Left ventricle myocardium inferior (tissue), 1 donor: Measurements from ENCODE around the gene MAGEA9. TPM values are rescaled to one million over a fixed set of nuclear protein-coding genes. Genes with fewer than 3 reads are reported as not detected.
"Not testable (repeated sequence)": the region's sequence is repeated elsewhere in the genome, so short reads cannot be mapped to it uniquely, and the experiment has no call there.

Source experiments
- DNase-seq: peaks from one replicate; pipeline ENCODE4 v3.0.0-alpha.2; 2020
- H3K27ac ChIP-seq: fragments of 200-600 bp; replicated peaks from 2 replicates; pipeline ENCODE4 v1.8.0; 2021
- H3K27me3 ChIP-seq: fragments of 200-600 bp; 2 replicates; pipeline ENCODE4 v1.8.0; 2021; ENCODE audit warnings: low read depth
- H3K36me3 ChIP-seq: fragments of 200-600 bp; 2 replicates; pipeline ENCODE4 v1.8.0; 2021
- H3K4me1 ChIP-seq: fragments of 200-600 bp; 2 replicates; pipeline ENCODE4 v1.8.0; 2021
- H3K4me3 ChIP-seq: fragments of 200-600 bp; 2 replicates; pipeline ENCODE4 v1.8.0; 2021; ENCODE audit warnings: mild to moderate bottlenecking, moderate library complexity
- H3K9me3 ChIP-seq: fragments of 200-600 bp; replicated peaks from 2 replicates; pipeline ENCODE4 v1.8.0; 2021
- CTCF ChIP-seq: fragments of 200-600 bp; IDR thresholded peaks from 2 replicates; pipeline ENCODE4 v1.8.0; 2021; ENCODE audit warnings: antibody characterized with exemption, mild to moderate bottlenecking, borderline replicate concordance
- intact Hi-C: fragments of 100-400 bp; cut with micrococcal nuclease; formaldehyde crosslinking; loops from one replicate; pipeline ENCODE4 v1.11.0; 2022
- total RNA-seq: library from RNA; stranded (reverse); fragmentation: NEBNext Ultra II Directional; extraction: Animal tissue kit (Norgen Biotek cat#: 25700); gene quantifications from one replicate; pipeline ENCODE4 v1.2.1, GENCODE V29; 2021
- donor health status: DM: no; HTN: yes; CAD: no; lungs with severe emphysema.

Gene MAGEA9
- total RNA-seq, 1 donor from 2014 or later, result not detected

- no peaks in the 10 kb centered on the region for H3K4me1 ChIP-seq
- H3K4me3 ChIP-seq, result peak overlapping the region; percentile 44
- intact Hi-C loops, result no loop called here
- H3K27me3 ChIP-seq, result peaks cover 2% of the 10 kb centered on the region
- no peak for DNase-seq
- no peak overlapping the region for H3K27ac ChIP-seq
- no peaks in the 10 kb centered on the region for H3K36me3 ChIP-seq
- H3K9me3 ChIP-seq, result no peaks in the 10 kb centered on the region
- no peak for TF ChIP-seq CTCF
These were observed 48.6 kb downstream of the MAGEA9 start for GRCh38 chrX:149830192-149830873.

GRCh38 chrX:149831473-149831872, 49.7 kb downstream of the MAGEA9 start:
- intact Hi-C loops, result no loop called here
- DNase-seq, result no peak
- H3K4me3 ChIP-seq, result no peak overlapping the region
- no peaks in the 10 kb centered on the region for H3K4me1 ChIP-seq
- no peaks in the 10 kb centered on the region for H3K36me3 ChIP-seq
- H3K9me3 ChIP-seq, result no peaks in the 10 kb centered on the region
- no peaks in the 10 kb centered on the region for H3K27me3 ChIP-seq
- no peak overlapping the region for H3K27ac ChIP-seq
- no peak for TF ChIP-seq CTCF

DNA sequence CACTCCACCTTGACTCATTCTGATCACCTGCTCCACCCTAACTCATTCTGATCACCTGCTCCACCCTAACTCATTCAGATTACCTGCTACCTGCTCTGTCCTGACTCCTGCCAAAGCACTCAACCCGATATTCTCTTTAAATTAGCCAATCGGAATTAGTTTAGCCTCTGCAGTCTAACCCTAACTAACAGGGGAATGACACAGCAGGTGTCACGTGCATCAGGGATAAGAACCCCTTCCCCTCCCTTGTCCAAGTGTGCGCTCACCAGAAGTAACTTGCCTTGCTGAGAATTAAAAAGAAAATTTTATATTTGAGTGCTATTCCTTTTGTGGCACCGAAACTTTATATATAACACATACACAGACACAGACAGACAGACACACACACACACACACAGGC, 55.0 kb downstream of the MAGEA9 start:
- H3K4me1 ChIP-seq, H3K9me3 ChIP-seq, H3K36me3 ChIP-seq, DNase-seq, intact Hi-C loops, H3K27ac ChIP-seq, H3K27me3 ChIP-seq, H3K4me3 ChIP-seq: not testable (repeated sequence)

DNA sequence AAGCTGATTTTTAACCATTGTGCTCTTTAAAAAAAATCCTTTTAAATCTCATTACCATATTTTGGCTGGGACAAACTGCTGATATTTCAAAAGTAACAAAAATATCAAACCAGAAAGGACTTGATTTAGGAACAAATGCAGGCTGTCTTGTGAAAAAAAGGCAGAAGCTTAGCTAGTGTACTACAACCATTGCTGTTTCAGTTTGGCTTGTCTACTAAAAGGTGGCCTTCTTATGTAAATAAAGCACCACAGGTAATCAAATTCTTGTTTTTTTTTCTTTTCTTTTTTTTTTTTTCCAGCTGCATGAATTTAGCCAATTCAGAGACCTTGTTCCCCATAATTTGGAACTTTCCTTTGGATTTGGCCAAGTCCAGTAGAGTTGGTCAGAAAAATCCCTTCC, 55.4 kb downstream of the MAGEA9 start:
- intact Hi-C loops, result no loop called here
- Histone ChIP-seq H3K27ac (no peak overlapping the region), H3K4me3 (no peak overlapping the region), H3K9me3 (no peaks in the 10 kb centered on the region), H3K27me3 (no peaks in the 10 kb centered on the region), H3K4me1 (no peaks in the 10 kb centered on the region), H3K36me3 (no peaks in the 10 kb centered on the region)
- no peak for TF ChIP-seq CTCF
- DNase-seq, result no peak

Other genes starting within 250 kb of the MAGEA9 start
- 31.3 TPM for gene EOLA1, start 240.9 kb upstream of the MAGEA9 start, total RNA-seq
- gene HSFX3, start 232.0 kb upstream of the MAGEA9 start, total RNA-seq, result 0.25 TPM
- not detected for gene MAGEA9B, start 194.5 kb upstream of the MAGEA9 start, total RNA-seq
- not detected for gene HSFX2, start 186.6 kb upstream of the MAGEA9 start, total RNA-seq
- gene TMEM185A, start 150.1 kb upstream of the MAGEA9 start, total RNA-seq, result 42.2 TPM
- not detected for gene MAGEA11, start 69.9 kb upstream of the MAGEA9 start, total RNA-seq
- gene HSFX1, start 7.9 kb upstream of the MAGEA9 start, total RNA-seq, result 3.0 TPM
- gene MAGEA8, start 99.3 kb downstream of the MAGEA9 start, total RNA-seq, result not detected
- gene HSFX4, start 147.6 kb downstream of the MAGEA9 start, total RNA-seq, result not detected
- gene EOLA2, start 156.6 kb downstream of the MAGEA9 start, total RNA-seq, result 25.5 TPM